Endothelial cell (in vitro differentiated cells): ENCODE data around the gene ADCY1. TPM values are rescaled to one million over a fixed set of nuclear protein-coding genes. Genes with fewer than 3 reads are reported as not detected.

ENCODE experiments used
- DNase-seq: peaks from one replicate; pipeline ENCODE4 v3.0.0; 2021; ENCODE audit warnings: low spot score
- H3K27ac Mint-ChIP-seq: one replicate; pipeline ENCODE4 v1.8.0; 2021; ENCODE audit warnings: mixed read lengths, inconsistent platforms; ENCODE audit not compliant: unreplicated experiment
- H3K27me3 Mint-ChIP-seq: one replicate; pipeline ENCODE4 v1.8.0; 2021; ENCODE audit warnings: mild to moderate bottlenecking, moderate library complexity, mixed read lengths, inconsistent platforms; ENCODE audit not compliant: unreplicated experiment
- H3K36me3 Mint-ChIP-seq: one replicate; pipeline ENCODE4 v1.8.0; 2021; ENCODE audit warnings: mild to moderate bottlenecking, low read depth, mixed read lengths, inconsistent platforms; ENCODE audit not compliant: unreplicated experiment
- H3K4me1 Mint-ChIP-seq: one replicate; pipeline ENCODE4 v1.8.0; 2021; ENCODE audit warnings: mild to moderate bottlenecking, mixed read lengths, inconsistent platforms; ENCODE audit not compliant: unreplicated experiment
- H3K4me3 Mint-ChIP-seq: one replicate; pipeline ENCODE4 v1.8.0; 2021; ENCODE audit warnings: mild to moderate bottlenecking, mixed read lengths, inconsistent platforms; ENCODE audit not compliant: unreplicated experiment
- H3K9me3 Mint-ChIP-seq: one replicate; pipeline ENCODE4 v1.8.0; 2021; ENCODE audit warnings: mixed read lengths, inconsistent platforms; ENCODE audit not compliant: unreplicated experiment
- total RNA-seq: library from RNA; stranded (reverse); fragmentation: NEBNext Ultra II Directional; extraction: Animal tissue kit (Norgen Biotek cat#: 25700); gene quantifications from one replicate; pipeline ENCODE4 v1.2.1, GENCODE V29; 2021; ENCODE audit not compliant: unreplicated experiment
- TF ChIP-seq, protein P1 (sequence below): fragments of 200-600 bp; sonication (generic); IDR thresholded peaks from one replicate; pipeline ENCODE4 v1.5.0; 2021; ENCODE audit warnings: antibody characterized with exemption; ENCODE audit not compliant: unreplicated experiment

ADCY1 gene
- total RNA-seq, 1 donor from 2014 or later, result 50.7 TPM

DNA sequence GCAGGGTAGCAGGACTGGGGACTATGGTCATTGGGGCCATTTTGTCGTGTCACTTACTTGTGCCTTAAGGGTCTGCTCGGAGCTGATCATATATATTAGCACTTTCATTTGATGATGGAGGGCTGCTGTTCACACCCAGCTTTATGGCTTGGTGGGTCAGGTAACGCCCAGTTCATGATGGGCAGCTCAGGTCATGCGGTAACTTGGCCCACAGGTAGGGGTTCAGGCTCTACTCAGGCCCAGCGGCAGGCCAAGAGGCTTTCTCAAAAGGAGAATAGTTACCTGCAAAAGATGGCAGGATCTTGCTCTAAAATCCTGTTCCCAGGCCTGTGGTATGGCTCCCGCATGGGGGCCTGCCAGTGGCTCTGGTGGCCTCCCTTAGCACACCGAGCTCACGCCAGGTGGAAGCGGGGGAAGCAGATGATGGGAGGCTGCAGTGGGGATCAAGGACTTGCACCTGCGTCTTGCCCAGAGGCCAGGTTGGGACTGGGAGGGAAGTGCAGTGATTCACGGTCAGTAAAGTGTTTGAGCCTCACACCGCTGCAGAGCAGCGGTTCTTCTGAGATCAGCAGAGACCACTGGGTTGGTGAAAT, 109.5 kb downstream of the ADCY1 start:
- Mint-ChIP-seq H3K4me3 (peak overlapping the region; percentile 28), H3K4me1 (peaks cover 28% of the 10 kb centered on the region), H3K27ac (no peak overlapping the region), H3K9me3 (peaks cover 4% of the 10 kb centered on the region), H3K36me3 (peaks cover 56% of the 10 kb centered on the region), H3K27me3 (peaks cover 4% of the 10 kb centered on the region)
- TF ChIP-seq, protein P1, sequence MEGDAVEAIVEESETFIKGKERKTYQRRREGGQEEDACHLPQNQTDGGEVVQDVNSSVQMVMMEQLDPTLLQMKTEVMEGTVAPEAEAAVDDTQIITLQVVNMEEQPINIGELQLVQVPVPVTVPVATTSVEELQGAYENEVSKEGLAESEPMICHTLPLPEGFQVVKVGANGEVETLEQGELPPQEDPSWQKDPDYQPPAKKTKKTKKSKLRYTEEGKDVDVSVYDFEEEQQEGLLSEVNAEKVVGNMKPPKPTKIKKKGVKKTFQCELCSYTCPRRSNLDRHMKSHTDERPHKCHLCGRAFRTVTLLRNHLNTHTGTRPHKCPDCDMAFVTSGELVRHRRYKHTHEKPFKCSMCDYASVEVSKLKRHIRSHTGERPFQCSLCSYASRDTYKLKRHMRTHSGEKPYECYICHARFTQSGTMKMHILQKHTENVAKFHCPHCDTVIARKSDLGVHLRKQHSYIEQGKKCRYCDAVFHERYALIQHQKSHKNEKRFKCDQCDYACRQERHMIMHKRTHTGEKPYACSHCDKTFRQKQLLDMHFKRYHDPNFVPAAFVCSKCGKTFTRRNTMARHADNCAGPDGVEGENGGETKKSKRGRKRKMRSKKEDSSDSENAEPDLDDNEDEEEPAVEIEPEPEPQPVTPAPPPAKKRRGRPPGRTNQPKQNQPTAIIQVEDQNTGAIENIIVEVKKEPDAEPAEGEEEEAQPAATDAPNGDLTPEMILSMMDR, result no peak
- no peak for DNase-seq

DNA sequence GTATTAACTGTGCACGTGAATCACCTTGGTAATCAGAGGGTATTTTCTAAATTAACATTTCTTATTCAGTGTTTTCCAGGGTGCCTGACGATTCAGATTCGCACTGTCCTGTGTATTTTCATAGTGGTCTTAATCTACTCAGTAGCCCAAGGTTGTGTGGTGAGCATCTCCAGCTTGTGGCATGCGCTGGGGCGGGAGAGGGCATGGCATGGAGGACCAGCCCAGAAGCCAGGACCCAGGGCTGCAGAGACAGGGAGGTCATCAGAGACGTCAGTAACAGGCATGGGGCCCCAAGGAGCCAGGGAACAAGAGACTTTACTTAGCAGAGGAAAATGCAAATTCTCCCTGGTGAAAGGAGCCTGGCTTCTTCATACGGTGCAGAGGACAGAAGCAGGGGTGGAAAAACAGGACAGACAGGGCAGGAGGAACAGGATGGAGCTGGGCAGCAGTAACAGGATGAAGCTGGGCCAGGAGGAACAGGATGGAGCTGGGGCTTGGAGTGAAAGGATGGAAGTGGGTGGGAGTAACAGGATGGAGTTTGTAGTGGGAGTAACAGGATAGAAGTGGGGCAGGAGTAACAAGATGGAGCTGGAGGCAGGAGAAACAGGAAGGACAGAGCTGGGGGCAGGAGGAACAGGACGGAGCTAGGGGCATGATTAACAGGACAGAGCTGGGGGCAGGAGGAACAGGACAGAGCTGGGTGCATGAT, 110.9 kb downstream of the ADCY1 start:
- no peak for DNase-seq
- Mint-ChIP-seq H3K4me3 (peak overlapping the region; percentile 80), H3K4me1 (peaks cover 42% of the 10 kb centered on the region), H3K27me3 (peaks cover 5% of the 10 kb centered on the region), H3K9me3 (peaks cover 4% of the 10 kb centered on the region), H3K36me3 (peaks cover 63% of the 10 kb centered on the region), H3K27ac (peak overlapping the region; percentile 95)
- TF ChIP-seq, protein P1, result no peak

DNA sequence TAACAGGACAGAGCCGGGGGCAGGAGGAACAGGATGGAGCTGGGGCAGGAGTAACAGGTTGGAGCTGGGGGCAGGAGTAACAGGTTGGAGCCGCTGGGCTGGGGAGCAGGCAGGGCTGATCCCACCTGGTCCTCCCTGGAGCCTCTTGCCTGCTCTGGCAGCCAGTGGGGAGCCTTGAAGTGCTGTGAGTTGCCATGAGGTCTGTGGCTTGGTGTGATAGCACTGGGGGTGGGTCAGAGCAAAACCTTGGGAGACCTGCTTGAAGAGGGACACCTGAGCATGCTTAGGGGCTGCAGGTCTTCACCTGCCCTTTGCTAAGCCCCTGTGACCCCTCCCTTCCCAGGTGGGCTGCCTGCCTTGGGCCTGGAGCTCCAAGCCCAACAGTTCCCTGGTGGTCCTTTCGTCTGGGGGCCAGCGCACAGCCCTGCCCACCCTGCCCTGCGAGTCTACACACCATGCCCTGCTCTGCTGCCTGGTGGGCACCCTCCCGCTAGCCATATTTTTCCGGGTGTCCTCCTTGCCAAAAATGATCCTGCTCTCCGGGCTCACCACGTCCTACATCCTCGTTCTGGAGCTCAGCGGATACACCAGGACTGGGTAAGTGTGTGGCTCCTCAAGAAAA, 111.6 kb downstream of the ADCY1 start:
- DNase-seq, result no peak
- peaks cover 57% of the 10 kb centered on the region for H3K36me3 Mint-ChIP-seq
- peaks cover 4% of the 10 kb centered on the region for H3K9me3 Mint-ChIP-seq
- H3K27ac Mint-ChIP-seq, result peak overlapping the region; percentile 95
- peaks cover 40% of the 10 kb centered on the region for H3K4me1 Mint-ChIP-seq
- peaks cover 5% of the 10 kb centered on the region for H3K27me3 Mint-ChIP-seq
- TF ChIP-seq, protein P1, result no peak
- peak overlapping the region; percentile 76 for H3K4me3 Mint-ChIP-seq

DNA sequence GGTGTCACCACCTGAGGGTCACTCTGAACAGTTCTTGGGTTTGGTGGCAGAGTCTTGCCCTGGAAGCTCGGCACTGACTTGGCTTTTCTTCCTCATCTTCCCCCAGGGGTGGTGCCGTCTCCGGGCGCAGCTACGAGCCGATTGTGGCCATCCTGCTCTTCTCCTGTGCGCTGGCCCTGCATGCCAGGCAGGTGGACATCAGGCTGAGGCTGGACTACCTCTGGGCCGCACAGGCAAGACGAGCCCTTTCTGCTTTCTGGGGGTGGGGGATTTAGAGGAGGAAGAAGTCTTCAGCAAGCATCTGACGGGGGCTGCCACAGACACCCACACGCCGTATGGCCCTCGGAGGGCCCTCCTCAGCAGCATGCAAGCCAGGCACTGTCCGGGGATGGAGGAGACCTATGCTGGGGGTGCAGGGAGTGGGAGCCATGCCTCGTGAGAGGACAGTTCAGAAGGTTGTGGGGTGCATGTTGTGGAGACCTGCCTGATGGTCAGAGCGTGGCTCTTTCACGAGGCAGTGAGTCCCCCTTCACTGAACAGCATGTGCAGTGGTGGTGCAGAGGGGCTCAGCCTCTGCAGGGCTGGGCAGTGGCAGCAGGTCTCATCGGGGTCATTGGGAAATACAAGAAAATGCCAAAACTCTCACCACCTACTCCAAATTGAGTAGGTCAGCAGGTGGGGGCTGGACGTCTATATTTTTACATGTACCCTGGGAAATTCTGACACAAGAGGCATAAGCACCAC, 112.4 kb downstream of the ADCY1 start:
- Mint-ChIP-seq H3K36me3 (peaks cover 54% of the 10 kb centered on the region), H3K4me3 (no peak overlapping the region), H3K4me1 (peaks cover 44% of the 10 kb centered on the region), H3K27me3 (peaks cover 5% of the 10 kb centered on the region), H3K9me3 (peaks cover 4% of the 10 kb centered on the region), H3K27ac (no peak overlapping the region)
- no peak for DNase-seq
- TF ChIP-seq, protein P1, result no peak
